Hematopoietic multipotent progenitor cell treated with erythropoietin and hydrocortisone succinate and interleukin-3 and kit ligand, for 17 days (in vitro differentiated cells): ENCODE measurements around the gene SLC37A1.

ENCODE experiments used
- DNase-seq: peaks from one replicate; pipeline ENCODE4 v3.0.0-alpha.2; 2015; ENCODE audit warnings: low spot score

The SLC37A1 gene

DNA sequence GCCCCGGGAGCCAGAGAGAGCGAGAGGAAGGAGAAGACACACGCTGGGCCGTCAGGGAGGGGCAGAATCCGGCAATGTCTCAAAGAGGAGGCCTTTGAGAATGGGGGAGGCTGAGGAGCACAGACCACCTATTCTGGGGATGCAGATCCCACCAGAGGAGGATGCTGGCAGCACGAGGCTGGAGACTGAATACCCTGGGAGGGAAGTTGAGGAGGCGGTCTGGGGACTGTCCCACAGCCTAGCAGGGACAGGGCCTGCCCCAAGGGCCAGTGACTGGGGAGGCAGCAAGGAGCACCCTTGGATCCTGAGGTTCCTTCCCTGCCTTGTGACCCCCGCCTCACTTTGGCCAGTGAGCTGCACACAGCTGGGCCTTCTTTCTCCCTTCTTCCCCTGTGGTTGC, 49.2 kb downstream of the SLC37A1 start:
- DNase-seq, result no peak

- no peak for DNase-seq
Measured at GRCh38 chr21:42563261-42563660, 49.6 kb downstream of the SLC37A1 start.

GRCh38 chr21:42563686-42564085, 50.0 kb downstream of the SLC37A1 start:
- no peak for DNase-seq

DNA sequence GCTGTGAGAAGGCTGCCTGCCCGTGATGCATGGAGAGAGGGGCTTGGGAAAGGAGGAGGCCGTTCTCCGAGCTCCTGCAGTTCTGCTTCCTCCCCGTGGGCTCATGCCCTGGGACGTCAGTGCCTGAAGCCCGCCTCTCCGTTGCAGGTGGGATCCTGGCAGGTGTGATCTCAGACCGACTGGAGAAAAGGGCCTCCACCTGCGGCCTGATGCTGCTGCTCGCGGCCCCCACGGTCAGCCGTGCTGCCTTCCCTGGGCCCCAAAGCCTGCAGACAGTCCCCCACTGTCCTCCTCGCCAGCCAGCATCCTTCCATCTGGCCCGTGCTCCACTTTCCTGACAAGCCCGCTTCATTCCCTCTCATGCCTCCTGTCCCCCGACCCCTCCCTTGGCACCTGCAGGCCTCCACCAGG, 50.9 kb downstream of the SLC37A1 start:
- DNase-seq, result no peak

- no peak for DNase-seq
Measured at GRCh38 chr21:42565206-42565810, 51.7 kb downstream of the SLC37A1 start.

GRCh38 chr21:42565886-42566523, 52.4 kb downstream of the SLC37A1 start:
- DNase-seq, result no peak

GRCh38 chr21:42566524-42567213, 53.0 kb downstream of the SLC37A1 start:
- DNase-seq, result no peak

GRCh38 chr21:42567214-42567555, 53.5 kb downstream of the SLC37A1 start:
- no peak for DNase-seq

- no peak for DNase-seq
Measured at GRCh38 chr21:42567861-42568260, 54.2 kb downstream of the SLC37A1 start.

DNA sequence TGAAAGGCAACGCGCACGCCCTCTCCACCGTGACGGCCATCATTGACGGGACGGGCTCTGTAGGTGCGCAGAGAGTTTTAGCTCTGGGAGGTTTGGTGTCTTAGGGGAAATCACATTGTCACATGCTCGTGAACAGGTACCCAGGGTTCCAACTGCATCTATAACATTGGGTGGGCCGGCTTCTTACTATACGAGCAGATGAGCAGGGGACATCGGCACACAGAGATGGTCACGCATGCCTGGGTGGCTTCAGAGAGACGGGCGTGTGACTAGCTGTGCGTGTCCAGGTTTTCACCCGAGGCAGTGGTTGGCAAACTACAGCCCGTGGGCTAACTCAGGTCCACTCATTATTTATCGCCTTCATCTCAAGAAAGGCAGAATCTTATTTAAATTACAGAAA, 54.7 kb downstream of the SLC37A1 start:
- no peak for DNase-seq

DNA sequence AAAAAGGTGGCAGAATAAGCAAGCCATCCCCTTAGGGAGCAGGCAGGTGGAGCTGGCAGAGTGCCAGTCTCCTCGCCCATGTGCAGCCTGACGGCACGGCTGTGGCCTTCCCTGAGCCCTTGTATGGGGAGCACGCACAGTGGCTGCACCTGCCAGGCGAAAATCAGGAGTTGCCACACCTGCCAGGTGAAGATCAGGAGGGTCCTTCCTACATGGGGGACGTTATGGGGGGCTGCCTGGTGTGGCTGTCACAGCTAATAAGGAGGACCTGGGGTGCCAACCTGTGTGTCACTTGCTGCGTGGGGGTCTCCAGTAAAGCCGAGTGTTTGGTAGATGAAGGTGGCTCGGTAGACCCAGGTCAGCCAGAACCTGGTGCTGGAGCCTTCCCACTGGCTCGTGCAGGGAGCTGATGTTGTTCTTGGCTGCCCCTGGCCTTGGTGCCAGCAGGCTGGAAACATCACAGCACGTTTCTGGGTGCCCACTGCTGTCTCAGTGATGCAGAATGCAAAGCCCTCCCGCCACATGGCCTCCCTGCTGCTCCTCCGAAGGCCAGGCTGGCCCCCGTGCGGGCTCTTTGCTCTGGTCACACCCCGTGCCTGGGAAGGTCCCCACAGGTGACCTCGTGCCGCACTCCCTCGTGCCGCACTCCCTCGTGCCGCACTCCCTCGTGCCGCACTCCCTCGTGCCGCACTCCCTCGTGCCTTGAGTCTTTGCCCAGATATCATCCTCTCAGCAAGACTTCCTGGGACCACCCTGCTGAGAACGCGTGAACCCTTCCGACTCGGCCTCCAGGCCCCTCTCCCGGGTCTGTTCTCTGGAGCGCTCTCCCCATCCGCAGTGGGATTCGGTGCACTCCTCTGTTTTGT, 55.4 kb downstream of the SLC37A1 start:
- no peak for DNase-seq

- no peak for DNase-seq
Measured at GRCh38 chr21:42569732-42570301, 56.2 kb downstream of the SLC37A1 start.

- DNase-seq, result no peak
Measured at GRCh38 chr21:42570362-42570761, 56.7 kb downstream of the SLC37A1 start.

- no peak for DNase-seq
Measured at GRCh38 chr21:42570841-42571387, 57.3 kb downstream of the SLC37A1 start.

DNA sequence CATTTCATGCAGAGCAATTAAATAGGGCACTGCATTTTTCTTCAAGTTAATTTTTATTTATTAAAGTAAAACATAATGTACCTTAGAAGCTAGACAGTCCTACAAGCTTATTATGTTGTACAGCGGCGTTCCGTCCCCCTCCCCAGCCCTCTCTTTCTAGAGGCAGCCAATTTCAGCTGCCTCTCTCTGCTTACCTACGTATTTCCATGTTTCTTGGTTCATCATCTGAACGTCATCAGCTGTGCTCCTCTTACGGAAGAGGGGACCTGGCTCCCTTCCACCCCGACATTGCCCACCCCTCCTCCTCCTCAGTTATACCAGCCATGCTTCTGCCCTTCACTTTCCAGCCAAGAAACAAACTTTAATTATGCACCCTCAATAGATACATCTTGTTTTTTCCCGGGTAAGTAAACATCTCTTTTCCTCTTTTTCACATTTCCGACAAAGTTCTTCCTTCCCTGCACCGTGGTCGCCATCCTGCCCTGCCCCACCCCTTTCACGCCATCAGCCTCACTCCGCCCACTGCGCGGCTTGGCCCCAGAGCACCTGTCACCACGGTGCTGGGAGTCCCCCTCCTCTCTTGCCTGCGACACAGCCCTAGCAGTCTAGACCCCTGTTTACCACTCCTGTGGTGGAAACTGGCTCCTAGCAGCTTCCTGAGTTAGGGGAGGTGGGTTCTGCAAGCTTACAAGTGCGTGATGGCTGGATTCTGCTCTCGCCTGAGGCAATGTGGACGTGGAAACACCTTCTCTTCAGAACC, 57.9 kb downstream of the SLC37A1 start:
- DNase-seq, result no peak

DNA sequence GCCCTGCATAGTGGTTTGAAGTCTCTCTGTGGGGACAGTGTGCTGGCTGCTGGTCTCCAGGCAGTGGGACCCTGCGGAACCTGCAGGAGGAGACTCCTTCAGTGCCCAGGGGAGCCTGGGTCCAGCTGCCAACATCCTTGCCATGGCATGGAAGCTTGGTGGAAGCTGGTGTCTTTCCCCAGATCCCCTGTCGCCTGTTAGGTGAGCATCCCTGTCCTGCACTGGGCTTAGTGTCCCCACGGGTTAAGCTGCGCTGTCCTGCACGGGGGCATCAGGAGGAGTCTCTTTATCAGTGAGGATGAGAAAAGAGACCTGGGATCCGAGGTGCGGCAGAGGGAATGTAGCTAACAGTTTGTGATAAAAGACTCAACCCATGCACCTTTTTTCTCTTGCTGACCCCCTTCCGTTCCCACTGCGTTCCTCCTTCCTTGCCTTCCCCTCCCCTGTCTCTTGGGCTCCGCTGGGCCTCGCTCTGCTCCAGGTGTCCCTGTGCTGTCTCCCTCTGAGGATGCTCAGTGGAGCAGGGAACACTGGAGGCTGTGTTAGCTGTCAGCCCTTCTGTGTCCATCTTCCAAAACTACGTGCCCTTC, 59.3 kb downstream of the SLC37A1 start:
- DNase-seq, result no peak

- no peak for DNase-seq
Measured at GRCh38 chr21:42574234-42575027, 60.8 kb downstream of the SLC37A1 start.

- no peak for DNase-seq
Measured at GRCh38 chr21:42575111-42575510, 61.5 kb downstream of the SLC37A1 start.

DNA sequence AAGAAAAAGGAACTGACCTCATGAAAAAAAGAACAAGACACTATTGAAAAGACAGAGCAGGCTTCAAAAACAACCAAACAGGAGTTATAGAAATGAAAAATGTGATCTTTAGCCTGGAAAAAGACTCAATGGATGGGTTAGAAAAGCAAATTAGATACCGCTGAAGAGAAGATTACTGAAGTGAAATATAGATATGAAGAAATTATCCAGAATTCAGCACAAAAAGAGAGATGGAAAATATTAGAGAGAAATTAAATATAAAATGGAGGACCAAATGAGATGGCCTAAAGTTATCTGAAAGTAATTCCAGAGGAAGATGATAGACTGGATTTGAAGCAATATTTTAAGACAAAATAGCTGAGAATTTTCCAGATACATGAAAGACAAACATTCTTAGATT, 63.0 kb downstream of the SLC37A1 start:
- no peak for DNase-seq

DNA sequence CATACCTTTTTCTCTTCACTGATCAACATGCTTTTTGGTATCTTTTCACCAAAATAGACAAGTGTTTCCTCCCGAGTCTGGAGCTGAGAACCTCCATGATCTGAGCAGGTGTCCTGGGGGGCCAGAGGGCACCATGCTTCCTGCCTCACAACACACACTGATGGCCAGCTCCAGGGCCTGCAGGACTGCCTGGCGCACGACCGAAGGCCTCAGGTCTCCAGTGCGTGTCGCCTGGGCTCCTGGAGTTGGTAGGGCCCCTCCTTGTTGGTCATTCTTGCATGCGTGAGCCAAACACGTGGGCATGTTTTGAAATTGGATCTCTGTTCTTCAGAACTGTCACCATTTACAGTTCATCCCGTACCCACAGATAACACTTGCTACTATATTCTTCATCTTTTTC, 64.4 kb downstream of the SLC37A1 start:
- no peak for DNase-seq
